Esophagus muscularis mucosa (tissue), 4 donors: ENCODE data around the gene TNN. TPM values are rescaled to one million over a fixed set of nuclear protein-coding genes. Genes with fewer than 3 reads are reported as not detected.

Source experiments
- DNase-seq: peaks from one replicate; pipeline ENCODE4 v3.0.0-alpha.2; 2017; ENCODE audit errors: extremely low spot score
- H3K27ac ChIP-seq, 4 donors: fragments of 200-600 bp; sonication (generic); replicated peaks in 1 of 4; 1 replicate in 3 of 4; 2 replicates in 1 of 4; pipeline ENCODE4 v1.5.1; 2016 to 2019; ENCODE audit warnings: mild to moderate bottlenecking in 1 of 4
- H3K27me3 ChIP-seq, 4 donors: fragments of 200-600 bp; sonication (generic); one replicate each; pipeline versions ENCODE4 v1.5.1 to v1.6.0; 2016 to 2019
- H3K36me3 ChIP-seq, 4 donors: fragments of 200-600 bp; sonication (generic); one replicate each; pipeline ENCODE4 v1.5.1; 2016 to 2019
- H3K4me1 ChIP-seq, 4 donors: fragments of 200-600 bp; sonication (generic); one replicate each; pipeline ENCODE4 v1.5.1; 2016 to 2019
- H3K4me3 ChIP-seq, 4 donors: fragments of 200-600 bp; sonication (generic); 1 replicate in 2 of 4; 2 replicates in 2 of 4; pipeline ENCODE4 v1.5.1; 2016 to 2019; ENCODE audit warnings: mild to moderate bottlenecking in 4 of 4, moderate library complexity in 1 of 4
- H3K9me3 ChIP-seq, 4 donors: fragments of 200-600 bp; sonication (generic); 1 replicate in 3 of 4; 2 replicates in 1 of 4; pipeline ENCODE4 v1.5.1; 2016 to 2019
- EP300 ChIP-seq: sonication (generic); formaldehyde crosslinking; IDR thresholded peaks from one replicate; pipeline ENCODE4 v1.6.1; 2017; ENCODE audit warnings: antibody characterized with exemption
- POLR2A ChIP-seq: fragments of 450-650 bp; IDR thresholded peaks from one replicate; pipeline ENCODE4 v1.6.1; 2017; ENCODE audit warnings: antibody characterized with exemption, moderate library complexity, mild to moderate bottlenecking, low read depth
- POLR2AphosphoS5 ChIP-seq, 2 donors: sonication (generic); formaldehyde crosslinking; IDR thresholded peaks; one replicate each; pipeline ENCODE4 v1.6.1; 2017; ENCODE audit warnings: antibody characterized with exemption in 2 of 2
- WGBS: methylation state at CpG from one replicate; pipeline ENCODE4 v1.1.5; 2018; 5-methylcytosine and 5-hydroxymethylcytosine counted together
- intact Hi-C: fragments of 100-400 bp; cut with DNase I; formaldehyde crosslinking; loops from one replicate; pipeline ENCODE4 v1.15.1; 2023
- total RNA-seq, 4 donors: library from RNA; depleted of rRNA; stranded (reverse); fragments of >200 nt; gene quantifications; one replicate each; pipeline versions ENCODE4 v1.1.0 to v1.2.1, GENCODE V29; 2016
- TF ChIP-seq, protein P1 (sequence below), 3 experiments: fragments of 200-600 bp in 2 of 3; fragments of 450-650 bp in 1 of 3; sonication (generic) in 2 of 3; IDR thresholded peaks; one replicate each; pipeline ENCODE4 v1.5.1; 2017 to 2019; ENCODE audit warnings: antibody characterized with exemption in 3 of 3, mild to moderate bottlenecking in 2 of 3, moderate library complexity in 1 of 3

Gene TNN
- total RNA-seq, 4 donors from 2014 or later, result under 0.01 to 0.45 (median 0.20) TPM

- 87% methylated on average over 6 of the region's 6 CpGs for WGBS
- intact Hi-C loops, result no loop called here
- no peak overlapping the region for H3K27ac ChIP-seq
- no peak overlapping the region for H3K4me3 ChIP-seq
- no peak for DNase-seq
- H3K27me3 ChIP-seq, result no peaks in the 10 kb centered on the region
- peaks cover 6 to 13% (median 10%) of the 10 kb centered on the region in 4 donors for H3K4me1 ChIP-seq
- no peaks in the 10 kb centered on the region for H3K9me3 ChIP-seq
- no peak for TF ChIP-seq POLR2AphosphoS5 (IDR thresholded peaks at IDR 0.05)
- no peak for TF ChIP-seq POLR2A
- TF ChIP-seq, protein P1, sequence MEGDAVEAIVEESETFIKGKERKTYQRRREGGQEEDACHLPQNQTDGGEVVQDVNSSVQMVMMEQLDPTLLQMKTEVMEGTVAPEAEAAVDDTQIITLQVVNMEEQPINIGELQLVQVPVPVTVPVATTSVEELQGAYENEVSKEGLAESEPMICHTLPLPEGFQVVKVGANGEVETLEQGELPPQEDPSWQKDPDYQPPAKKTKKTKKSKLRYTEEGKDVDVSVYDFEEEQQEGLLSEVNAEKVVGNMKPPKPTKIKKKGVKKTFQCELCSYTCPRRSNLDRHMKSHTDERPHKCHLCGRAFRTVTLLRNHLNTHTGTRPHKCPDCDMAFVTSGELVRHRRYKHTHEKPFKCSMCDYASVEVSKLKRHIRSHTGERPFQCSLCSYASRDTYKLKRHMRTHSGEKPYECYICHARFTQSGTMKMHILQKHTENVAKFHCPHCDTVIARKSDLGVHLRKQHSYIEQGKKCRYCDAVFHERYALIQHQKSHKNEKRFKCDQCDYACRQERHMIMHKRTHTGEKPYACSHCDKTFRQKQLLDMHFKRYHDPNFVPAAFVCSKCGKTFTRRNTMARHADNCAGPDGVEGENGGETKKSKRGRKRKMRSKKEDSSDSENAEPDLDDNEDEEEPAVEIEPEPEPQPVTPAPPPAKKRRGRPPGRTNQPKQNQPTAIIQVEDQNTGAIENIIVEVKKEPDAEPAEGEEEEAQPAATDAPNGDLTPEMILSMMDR (IDR thresholded peaks at IDR 0.05), result no peak
- TF ChIP-seq EP300, result no peak
- H3K36me3 ChIP-seq, result peaks cover 16 to 52% (median 36%) of the 10 kb centered on the region in 4 donors
Measured at GRCh38 chr1:175169286-175170018, 101.8 kb downstream of the TNN start.

DNA sequence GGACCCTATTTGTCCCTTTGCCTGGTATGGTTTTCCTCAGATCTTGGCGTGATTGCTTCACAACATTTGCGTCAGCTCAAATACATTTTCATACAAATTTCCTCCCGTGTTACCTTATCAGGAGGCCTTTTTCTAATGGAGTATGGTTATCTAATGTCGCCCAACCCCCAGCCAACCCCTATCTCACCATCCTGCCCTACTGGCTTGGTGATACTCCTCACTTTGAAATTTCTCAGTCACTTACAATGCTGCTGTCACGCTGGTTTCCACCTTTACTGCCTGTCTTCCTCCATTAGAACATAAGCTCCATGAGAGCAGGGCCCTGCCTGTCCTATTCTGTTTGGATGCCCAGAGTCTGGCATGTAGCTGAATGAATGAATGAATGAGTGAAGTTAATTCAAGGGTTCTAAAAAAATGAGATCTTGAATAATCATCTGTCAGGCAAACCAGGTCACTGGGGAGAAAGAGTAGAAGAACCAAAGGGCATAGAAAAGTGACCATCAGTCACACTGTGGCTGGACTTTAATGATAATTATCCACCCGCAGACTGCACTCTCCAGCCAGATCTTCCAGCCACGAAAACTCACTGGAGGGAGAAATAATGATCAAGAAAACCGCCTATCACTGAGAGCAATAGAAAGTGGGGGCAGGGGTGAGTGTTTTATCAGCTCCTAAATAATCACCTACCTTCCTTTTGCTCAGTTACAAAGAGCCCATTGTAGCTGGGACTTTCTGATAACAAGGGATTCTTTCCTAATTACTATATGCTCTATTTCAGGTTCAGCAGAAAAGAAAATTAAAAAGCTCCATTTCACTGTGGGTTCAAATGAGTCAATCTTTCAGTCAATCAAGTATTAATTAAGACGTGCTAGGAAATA, 103.6 kb downstream of the TNN start:
- Histone ChIP-seq H3K4me1 (peaks cover 6 to 18% (median 10%) of the 10 kb centered on the region in 4 donors), H3K36me3 (peaks cover 0 to 41% (median 21%) of the 10 kb centered on the region in 4 donors), H3K27me3 (no peaks in the 10 kb centered on the region), H3K9me3 (no peaks in the 10 kb centered on the region), H3K27ac (no peak overlapping the region), H3K4me3 (no peak overlapping the region)
- intact Hi-C loops, result no loop called here
- no peak for TF ChIP-seq POLR2A
- TF ChIP-seq EP300, result no peak
- TF ChIP-seq POLR2AphosphoS5 (IDR thresholded peaks at IDR 0.05), result no peak
- TF ChIP-seq, protein P1 (IDR thresholded peaks at IDR 0.05), result no peak
- 89% methylated on average over 9 of the region's 9 CpGs for WGBS
- DNase-seq, result no peak

GRCh38 chr1:175172503-175172902, 104.9 kb downstream of the TNN start:
- H3K36me3 ChIP-seq, result peaks cover 0 to 45% (median 21%) of the 10 kb centered on the region in 4 donors

DNA sequence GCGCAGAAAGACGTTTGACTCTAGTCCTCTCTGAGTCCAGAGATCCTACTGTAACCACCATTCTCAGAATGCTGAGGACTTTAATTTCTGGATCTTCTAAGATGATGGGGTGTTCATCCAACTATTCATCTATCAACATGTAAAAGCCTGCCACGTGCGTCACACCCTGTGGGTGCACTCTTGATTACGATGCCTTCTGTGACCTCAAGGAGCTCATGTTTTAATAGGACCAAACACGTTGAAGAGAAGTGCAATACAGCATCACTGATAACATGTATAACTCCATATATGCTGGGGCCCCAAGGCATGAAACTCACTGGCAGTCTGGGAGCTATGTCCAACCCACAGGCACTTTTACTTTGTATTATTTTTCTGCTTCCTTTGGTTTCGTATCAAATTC, 105.9 kb downstream of the TNN start:
- 90% methylated on average over 7 of the region's 7 CpGs for WGBS

More at GRCh38 chr1:175172503-175172902, 104.9 kb downstream of the TNN start:
- no peak overlapping the region for H3K4me3 ChIP-seq
- DNase-seq, result no peak
- no peak overlapping the region for H3K27ac ChIP-seq
- no peaks in the 10 kb centered on the region for H3K27me3 ChIP-seq
- no peaks in the 10 kb centered on the region for H3K9me3 ChIP-seq
- intact Hi-C loops, result no loop called here
- WGBS, result 92% methylated on average over 3 of the region's 3 CpGs
- TF ChIP-seq EP300 (no peak), POLR2A (no peak), POLR2AphosphoS5 (IDR thresholded peaks at IDR 0.05) (no peak)
- TF ChIP-seq, protein P1 (IDR thresholded peaks at IDR 0.05), result no peak
- H3K4me1 ChIP-seq, result peaks cover 7 to 20% (median 11%) of the 10 kb centered on the region in 4 donors

More for the DNA sequence above, 105.9 kb downstream of the TNN start:
- Histone ChIP-seq H3K4me3 (no peak overlapping the region), H3K36me3 (peaks cover 0 to 55% (median 26%) of the 10 kb centered on the region in 4 donors), H3K9me3 (no peaks in the 10 kb centered on the region), H3K27me3 (no peaks in the 10 kb centered on the region), H3K4me1 (peaks cover 7 to 23% (median 12%) of the 10 kb centered on the region in 4 donors), H3K27ac (no peak overlapping the region)
- TF ChIP-seq POLR2AphosphoS5 (IDR thresholded peaks at IDR 0.05) (no peak), EP300 (no peak), POLR2A (no peak)
- TF ChIP-seq, protein P1 (IDR thresholded peaks at IDR 0.05), result no peak
- intact Hi-C loops, result no loop called here
- no peak for DNase-seq
